ENCODE data around the gene R3HDML. TPM values are rescaled to one million over a fixed set of nuclear protein-coding genes. Genes with fewer than 3 reads are reported as not detected.

Gene R3HDML
- total and polyA plus RNA-seq, 2 of the 13 experiments (the other 11 are each of a cell fraction or from before 2014, with no cell fraction given): not detected

DNA sequence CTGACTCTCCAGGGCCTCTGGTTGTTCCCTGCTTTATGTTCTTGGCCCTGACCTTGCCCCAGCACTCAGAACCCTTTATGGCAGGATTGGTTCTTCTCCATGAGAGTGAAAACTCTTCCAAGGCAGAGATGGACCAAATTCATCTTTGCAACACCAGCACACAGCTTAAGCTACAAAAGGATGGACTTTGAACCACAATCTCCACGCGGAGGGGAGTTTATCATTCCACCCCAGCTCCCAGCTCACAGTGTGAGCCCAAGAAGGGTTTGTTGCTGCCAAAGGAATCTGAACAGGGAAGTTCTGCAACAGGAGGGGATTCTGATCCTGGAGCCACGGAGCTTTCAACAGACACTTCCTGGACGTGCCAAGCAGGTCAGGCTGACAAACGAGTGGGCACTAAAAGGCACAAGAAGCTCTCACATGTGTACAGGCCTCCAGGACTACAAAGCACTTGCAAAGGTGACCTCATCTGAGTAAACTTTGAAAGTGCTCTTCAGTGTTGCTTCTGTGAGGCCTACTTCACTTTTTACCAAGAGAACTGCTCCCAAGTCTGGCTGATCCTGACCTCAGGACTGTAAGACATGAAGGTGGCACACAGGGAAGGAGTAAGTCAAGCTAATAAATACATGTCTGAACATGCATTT lies 34.7 kb upstream of the R3HDML start (continued):
- TF ChIP-seq MEIS2 (CRISPR knock-in tag; IDR thresholded peaks at IDR 0.05): peak; percentile 86
- TF ChIP-seq ZNF253 (CRISPR knock-in tag; IDR thresholded peaks at IDR 0.05; ENCODE audit: borderline replicate concordance): no peak
- TF ChIP-seq NFATC3 (CRISPR knock-in tag; IDR thresholded peaks at IDR 0.05): no peak
- peak; percentile 67; the same call in 1 of the 2 replicates for TF ChIP-seq HMG20A (CRISPR knock-in tag; IDR thresholded peaks at IDR 0.05; ENCODE audit: borderline replicate concordance)
- TF ChIP-seq, protein P1, sequence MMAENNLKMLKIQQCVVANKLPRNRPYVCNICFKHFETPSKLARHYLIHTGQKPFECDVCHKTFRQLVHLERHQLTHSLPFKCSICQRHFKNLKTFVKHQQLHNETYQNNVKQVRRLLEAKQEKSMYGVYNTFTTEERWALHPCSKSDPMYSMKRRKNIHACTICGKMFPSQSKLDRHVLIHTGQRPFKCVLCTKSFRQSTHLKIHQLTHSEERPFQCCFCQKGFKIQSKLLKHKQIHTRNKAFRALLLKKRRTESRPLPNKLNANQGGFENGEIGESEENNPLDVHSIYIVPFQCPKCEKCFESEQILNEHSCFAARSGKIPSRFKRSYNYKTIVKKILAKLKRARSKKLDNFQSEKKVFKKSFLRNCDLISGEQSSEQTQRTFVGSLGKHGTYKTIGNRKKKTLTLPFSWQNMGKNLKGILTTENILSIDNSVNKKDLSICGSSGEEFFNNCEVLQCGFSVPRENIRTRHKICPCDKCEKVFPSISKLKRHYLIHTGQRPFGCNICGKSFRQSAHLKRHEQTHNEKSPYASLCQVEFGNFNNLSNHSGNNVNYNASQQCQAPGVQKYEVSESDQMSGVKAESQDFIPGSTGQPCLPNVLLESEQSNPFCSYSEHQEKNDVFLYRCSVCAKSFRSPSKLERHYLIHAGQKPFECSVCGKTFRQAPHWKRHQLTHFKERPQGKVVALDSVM (CRISPR knock-in tag; IDR thresholded peaks at IDR 0.05): no peak
- TF ChIP-seq, protein P2, sequence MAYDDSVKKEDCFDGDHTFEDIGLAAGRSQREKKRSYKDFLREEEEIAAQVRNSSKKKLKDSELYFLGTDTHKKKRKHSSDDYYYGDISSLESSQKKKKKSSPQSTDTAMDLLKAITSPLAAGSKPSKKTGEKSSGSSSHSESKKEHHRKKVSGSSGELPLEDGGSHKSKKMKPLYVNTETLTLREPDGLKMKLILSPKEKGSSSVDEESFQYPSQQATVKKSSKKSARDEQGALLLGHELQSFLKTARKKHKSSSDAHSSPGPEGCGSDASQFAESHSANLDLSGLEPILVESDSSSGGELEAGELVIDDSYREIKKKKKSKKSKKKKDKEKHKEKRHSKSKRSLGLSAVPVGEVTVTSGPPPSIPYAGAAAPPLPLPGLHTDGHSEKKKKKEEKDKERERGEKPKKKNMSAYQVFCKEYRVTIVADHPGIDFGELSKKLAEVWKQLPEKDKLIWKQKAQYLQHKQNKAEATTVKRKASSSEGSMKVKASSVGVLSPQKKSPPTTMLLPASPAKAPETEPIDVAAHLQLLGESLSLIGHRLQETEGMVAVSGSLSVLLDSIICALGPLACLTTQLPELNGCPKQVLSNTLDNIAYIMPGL (CRISPR knock-in tag; IDR thresholded peaks at IDR 0.05; ENCODE audit: borderline replicate concordance in 1 of 2, low read depth in 1 of 2): peak; percentile 69 to 79; a peak in 3 of 4 replicates
- no peak for TF ChIP-seq KAT2B (IDR thresholded peaks at IDR 0.05; ENCODE audit: borderline replicate concordance, low read depth, low read length)
- TF ChIP-seq SRF (IDR thresholded peaks at IDR 0.05; ENCODE audit: low read depth, low read length): no peak
- TF ChIP-seq, protein P3, sequence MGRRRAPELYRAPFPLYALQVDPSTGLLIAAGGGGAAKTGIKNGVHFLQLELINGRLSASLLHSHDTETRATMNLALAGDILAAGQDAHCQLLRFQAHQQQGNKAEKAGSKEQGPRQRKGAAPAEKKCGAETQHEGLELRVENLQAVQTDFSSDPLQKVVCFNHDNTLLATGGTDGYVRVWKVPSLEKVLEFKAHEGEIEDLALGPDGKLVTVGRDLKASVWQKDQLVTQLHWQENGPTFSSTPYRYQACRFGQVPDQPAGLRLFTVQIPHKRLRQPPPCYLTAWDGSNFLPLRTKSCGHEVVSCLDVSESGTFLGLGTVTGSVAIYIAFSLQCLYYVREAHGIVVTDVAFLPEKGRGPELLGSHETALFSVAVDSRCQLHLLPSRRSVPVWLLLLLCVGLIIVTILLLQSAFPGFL (CRISPR knock-in tag; IDR thresholded peaks at IDR 0.05): no peak
- TF ChIP-seq ZNF205 (CRISPR knock-in tag; IDR thresholded peaks at IDR 0.05): peak; percentile 88
- TF ChIP-seq, protein P4, sequence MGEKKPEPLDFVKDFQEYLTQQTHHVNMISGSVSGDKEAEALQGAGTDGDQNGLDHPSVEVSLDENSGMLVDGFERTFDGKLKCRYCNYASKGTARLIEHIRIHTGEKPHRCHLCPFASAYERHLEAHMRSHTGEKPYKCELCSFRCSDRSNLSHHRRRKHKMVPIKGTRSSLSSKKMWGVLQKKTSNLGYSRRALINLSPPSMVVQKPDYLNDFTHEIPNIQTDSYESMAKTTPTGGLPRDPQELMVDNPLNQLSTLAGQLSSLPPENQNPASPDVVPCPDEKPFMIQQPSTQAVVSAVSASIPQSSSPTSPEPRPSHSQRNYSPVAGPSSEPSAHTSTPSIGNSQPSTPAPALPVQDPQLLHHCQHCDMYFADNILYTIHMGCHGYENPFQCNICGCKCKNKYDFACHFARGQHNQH (CRISPR knock-in tag; IDR thresholded peaks at IDR 0.05): peak; percentile 90
- TF ChIP-seq ZKSCAN1 (IDR thresholded peaks at IDR 0.05; ENCODE audit: low read length): peak; percentile 43; the same call in 1 of the 2 replicates
- TF ChIP-seq MYNN (CRISPR knock-in tag; IDR thresholded peaks at IDR 0.05; ENCODE audit: low read depth): no peak
- TF ChIP-seq ZEB1 (IDR thresholded peaks at IDR 0.05; ENCODE audit: insufficient replicate concordance, low read depth): peak; percentile 21
- TF ChIP-seq, protein P5, sequence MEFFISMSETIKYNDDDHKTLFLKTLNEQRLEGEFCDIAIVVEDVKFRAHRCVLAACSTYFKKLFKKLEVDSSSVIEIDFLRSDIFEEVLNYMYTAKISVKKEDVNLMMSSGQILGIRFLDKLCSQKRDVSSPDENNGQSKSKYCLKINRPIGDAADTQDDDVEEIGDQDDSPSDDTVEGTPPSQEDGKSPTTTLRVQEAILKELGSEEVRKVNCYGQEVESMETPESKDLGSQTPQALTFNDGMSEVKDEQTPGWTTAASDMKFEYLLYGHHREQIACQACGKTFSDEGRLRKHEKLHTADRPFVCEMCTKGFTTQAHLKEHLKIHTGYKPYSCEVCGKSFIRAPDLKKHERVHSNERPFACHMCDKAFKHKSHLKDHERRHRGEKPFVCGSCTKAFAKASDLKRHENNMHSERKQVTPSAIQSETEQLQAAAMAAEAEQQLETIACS (CRISPR knock-in tag; IDR thresholded peaks at IDR 0.05): no peak
- TF ChIP-seq, protein P6, sequence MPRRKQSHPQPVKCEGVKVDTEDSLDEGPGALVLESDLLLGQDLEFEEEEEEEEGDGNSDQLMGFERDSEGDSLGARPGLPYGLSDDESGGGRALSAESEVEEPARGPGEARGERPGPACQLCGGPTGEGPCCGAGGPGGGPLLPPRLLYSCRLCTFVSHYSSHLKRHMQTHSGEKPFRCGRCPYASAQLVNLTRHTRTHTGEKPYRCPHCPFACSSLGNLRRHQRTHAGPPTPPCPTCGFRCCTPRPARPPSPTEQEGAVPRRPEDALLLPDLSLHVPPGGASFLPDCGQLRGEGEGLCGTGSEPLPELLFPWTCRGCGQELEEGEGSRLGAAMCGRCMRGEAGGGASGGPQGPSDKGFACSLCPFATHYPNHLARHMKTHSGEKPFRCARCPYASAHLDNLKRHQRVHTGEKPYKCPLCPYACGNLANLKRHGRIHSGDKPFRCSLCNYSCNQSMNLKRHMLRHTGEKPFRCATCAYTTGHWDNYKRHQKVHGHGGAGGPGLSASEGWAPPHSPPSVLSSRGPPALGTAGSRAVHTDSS (CRISPR knock-in tag; conservative IDR thresholded peaks at IDR 0.05): no peak
- TF ChIP-seq TBX3 (IDR thresholded peaks at IDR 0.05; ENCODE audit: borderline replicate concordance): peak; percentile 40; the same call in 1 of the 2 replicates
- TF ChIP-seq ZBTB3 (CRISPR knock-in tag; IDR thresholded peaks at IDR 0.05; ENCODE audit: borderline replicate concordance, low read depth): peak; percentile 73; the same call in 1 of the 2 replicates
- TF ChIP-seq HOXD1 (CRISPR knock-in tag; IDR thresholded peaks at IDR 0.05): no peak
- no peak for TF ChIP-seq PTBP1 (IDR thresholded peaks at IDR 0.05; ENCODE audit: low read depth, low read length, poor library complexity, severe bottlenecking)

All from HepG2 (cell line).